GM23338 (cell line): ENCODE results near the gene RABL6. TPM values are rescaled to one million over a fixed set of nuclear protein-coding genes. Genes with fewer than 3 reads are reported as not detected.
"Not testable (repeated sequence)": the region's sequence is repeated elsewhere in the genome, so short reads cannot be mapped to it uniquely, and the experiment has no call there.

Experiments
- ATAC-seq: fragments of 200-7000 bp; cut with Tn5 transposase; 3 replicates; pipeline ENCODE4 v1.9.1; 2020
- DNase-seq: peaks from one replicate; pipeline ENCODE4 v3.0.0-alpha.2; 2015; ENCODE audit warnings: low spot score
- H2AFZ ChIP-seq: fragments of 200-600 bp; sonication (generic); 2 replicates; pipeline ENCODE4 v1.8.0; 2016; ENCODE audit warnings: antibody characterized with exemption, mild to moderate bottlenecking, moderate library complexity
- H3F3A ChIP-seq: fragments of 200-600 bp; sonication (generic); replicated peaks from 2 replicates; pipeline ENCODE4 v1.8.0; 2017; ENCODE audit warnings: antibody characterized with exemption, mixed run types, low read depth
- H3K27ac ChIP-seq: fragments of 200-600 bp; sonication (generic); 2 replicates; pipeline ENCODE4 v1.6.1; 2016; ENCODE audit warnings: low read depth
- H3K27me3 ChIP-seq: fragments of 200-600 bp; sonication (generic); 2 replicates; pipeline ENCODE4 v1.8.0; 2016; ENCODE audit warnings: mild to moderate bottlenecking, mixed run types, moderate library complexity; ENCODE audit not compliant: insufficient read depth
- H3K36me3 ChIP-seq: fragments of 200-600 bp; sonication (generic); 2 replicates; pipeline ENCODE4 v1.8.0; 2016; ENCODE audit warnings: mild to moderate bottlenecking; ENCODE audit not compliant: insufficient read depth
- H3K4me1 ChIP-seq: fragments of 200-600 bp; sonication (generic); 2 replicates; pipeline ENCODE4 v1.8.0; 2016; ENCODE audit warnings: mild to moderate bottlenecking, moderate library complexity; ENCODE audit not compliant: insufficient read depth
- H3K4me2 ChIP-seq: fragments of 200-600 bp; sonication (generic); 2 replicates; pipeline ENCODE4 v1.7.1; 2017; ENCODE audit warnings: mixed run types
- H3K4me3 ChIP-seq: fragments of 200-600 bp; sonication (generic); 2 replicates; pipeline ENCODE4 v1.6.1; 2016; ENCODE audit warnings: mixed run types
- H3K79me2 ChIP-seq: fragments of 200-600 bp; sonication (generic); replicated peaks from 2 replicates; pipeline ENCODE4 v1.8.0; 2017; ENCODE audit warnings: mild to moderate bottlenecking; ENCODE audit not compliant: insufficient read depth
- H3K9me2 ChIP-seq: fragments of 200-600 bp; sonication (generic); 2 replicates; pipeline ENCODE4 v1.8.0; 2017; ENCODE audit not compliant: insufficient read depth
- H4K20me1 ChIP-seq: fragments of 200-600 bp; sonication (generic); replicated peaks from 2 replicates; pipeline ENCODE4 v1.8.0; 2017; ENCODE audit warnings: mild to moderate bottlenecking; ENCODE audit not compliant: insufficient read depth
- H3K27ac Mint-ChIP-seq: 2 replicates; pipeline ENCODE4 v1.8.0; 2020; ENCODE audit warnings: inconsistent platforms, mild to moderate bottlenecking, moderate library complexity, mixed read lengths
- H3K27me3 Mint-ChIP-seq: 3 replicates; pipeline ENCODE4 v1.8.0; 2022; ENCODE audit warnings: low read depth, mild to moderate bottlenecking, moderate library complexity, mixed read lengths, inconsistent platforms; ENCODE audit not compliant: insufficient read depth, poor library complexity
- H3K36me3 Mint-ChIP-seq: 3 replicates; pipeline ENCODE4 v1.8.0; 2021; ENCODE audit warnings: low read depth, mild to moderate bottlenecking, inconsistent platforms, moderate library complexity, mixed read lengths
- H3K4me1 Mint-ChIP-seq: 3 replicates; pipeline ENCODE4 v1.8.0; 2020; ENCODE audit warnings: mild to moderate bottlenecking, inconsistent platforms, mixed read lengths
- H3K4me3 Mint-ChIP-seq: 3 replicates; pipeline ENCODE4 v1.8.0; 2021; ENCODE audit warnings: moderate library complexity, mild to moderate bottlenecking, inconsistent platforms, mixed read lengths
- H3K9me3 Mint-ChIP-seq: 3 replicates; pipeline ENCODE4 v1.8.0; 2020; ENCODE audit warnings: moderate library complexity, mild to moderate bottlenecking, inconsistent platforms, mixed read lengths
- POLR2AphosphoS5 ChIP-seq: IDR thresholded peaks from 2 replicates; pipeline ENCODE4 v1.6.1; 2016; ENCODE audit warnings: antibody characterized with exemption, low read depth
- polyA plus RNA-seq: library from polyadenylated mRNA; unstranded; fragments of >200 nt; fragmentation: Nextera tagmentation; extraction: Ambion mirVana; gene quantifications from 2 replicates; pipeline ENCODE4 v1.2.1, GENCODE V29; 2016
- total RNA-seq: library from RNA; depleted of rRNA; stranded (reverse); fragments of >200 nt; shearing (Covaris generic); gene quantifications from 2 replicates; pipeline ENCODE4 v1.2.3, GENCODE V29; 2014
- TF ChIP-seq, protein P1 (sequence below), 2 experiments: fragments of 200-600 bp in 1 of 2; sonication (generic) in 1 of 2; conservative IDR thresholded peaks; 2 replicates each; pipeline versions ENCODE4 v1.5.1 to v1.6.1; 2016 to 2017; ENCODE audit warnings: antibody characterized with exemption in 2 of 2, low read depth in 2 of 2, mild to moderate bottlenecking in 2 of 2, moderate library complexity in 1 of 2

The RABL6 gene
- total and polyA plus RNA-seq, 2 experiments from 2014 or later, result 59.1 to 127 TPM

DNA sequence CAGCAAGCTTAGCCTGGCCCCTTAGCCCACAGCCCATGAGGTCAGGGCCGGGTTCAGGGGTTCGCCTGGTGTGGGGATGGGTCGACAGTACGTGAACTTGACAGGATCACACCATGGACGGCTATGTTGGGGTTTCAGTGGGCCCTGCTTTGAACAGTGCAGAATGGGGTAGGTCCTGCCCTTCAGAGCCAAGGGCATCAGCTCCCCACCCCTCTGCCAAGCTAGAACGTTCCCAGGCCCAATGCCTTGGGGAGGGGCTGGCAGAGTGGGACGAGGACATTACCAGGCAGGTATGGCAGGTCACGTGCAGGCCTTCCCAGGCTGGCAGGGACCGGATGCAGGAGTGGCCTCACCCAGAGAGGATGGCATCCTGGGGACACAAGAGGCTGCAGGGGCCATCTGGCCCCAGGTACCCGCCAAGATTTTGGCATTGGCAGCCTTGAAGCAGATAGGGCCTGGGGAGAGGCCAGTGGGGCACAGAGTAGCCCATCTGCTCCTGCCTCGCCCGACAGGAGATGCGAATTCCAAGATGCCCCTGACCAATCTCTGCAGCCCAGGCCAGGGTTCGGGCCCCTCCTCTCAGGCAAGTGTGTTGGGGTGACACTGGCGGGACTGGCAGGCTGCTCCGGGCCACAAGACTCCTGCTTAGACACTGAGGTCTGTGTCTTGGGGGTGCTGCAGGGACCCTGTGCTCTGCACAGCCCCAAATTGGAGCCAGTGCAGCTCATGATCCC is 34.1 kb downstream of the RABL6 start:
- Histone ChIP-seq H3K27me3 (peaks cover 13% of the 10 kb centered on the region), H3K4me1 (peaks cover 15% of the 10 kb centered on the region; the same call in 1 of the 2 replicates), H3K4me3 (peak overlapping the region; percentile 46; the same call in 1 of the 2 replicates), H3K4me2 (peak overlapping the region; percentile 73; the same call in 1 of the 2 replicates)
- H3K36me3 ChIP-seq, H3K9me2 ChIP-seq, DNase-seq, H3K27ac ChIP-seq, H2AFZ ChIP-seq, H3K79me2 ChIP-seq, H3K27ac Mint-ChIP-seq, H3F3A ChIP-seq, H4K20me1 ChIP-seq, H3K9me3 Mint-ChIP-seq: not testable (repeated sequence)
- ATAC-seq, result peak; percentile 1
- H3K27me3 Mint-ChIP-seq, result peaks cover 43% of the 10 kb centered on the region
- peak; percentile 29 for TF ChIP-seq POLR2AphosphoS5
- H3K4me1 Mint-ChIP-seq, result peaks cover 26% of the 10 kb centered on the region
- H3K4me3 Mint-ChIP-seq, result peak overlapping the region; percentile 45; the same call in 2 of the 3 replicates
- peaks cover 12% of the 10 kb centered on the region for H3K36me3 Mint-ChIP-seq

DNA sequence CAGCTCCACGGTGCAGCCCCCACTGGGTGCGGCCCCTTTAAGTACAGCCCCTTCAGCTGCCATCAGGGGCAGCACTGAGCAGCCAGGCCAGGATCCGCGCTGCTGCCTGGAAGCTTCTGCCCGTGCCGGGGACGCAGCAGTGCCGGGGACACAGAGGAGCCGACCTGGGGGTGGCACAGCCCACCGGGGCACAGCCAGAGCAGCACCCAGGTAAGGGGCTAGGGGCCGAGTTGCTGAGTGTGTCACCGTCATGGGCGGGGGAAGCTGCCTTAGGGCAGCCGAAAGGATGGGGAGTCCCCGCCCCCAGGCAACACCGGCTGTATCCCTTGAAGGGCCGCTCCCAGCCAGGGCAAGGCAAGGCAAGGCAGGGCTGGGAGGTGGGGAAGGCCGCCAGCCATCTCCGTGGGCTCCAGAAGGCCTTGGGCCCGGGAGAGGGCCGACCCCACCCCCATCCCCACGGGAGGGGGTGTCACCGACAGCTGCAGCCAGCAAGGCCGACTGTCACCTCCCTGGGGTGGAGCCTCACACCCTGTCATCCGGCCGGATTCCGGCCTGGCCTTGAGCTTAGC is 34.7 kb downstream of the RABL6 start, which contains the start of gene AJM1:
AJM1 (plus strand) TSS at position 99 of the 569 bp plus-strand sequence. CDS start 1,937 bp downstream, outside the sequence.
- TF ChIP-seq, protein P1, sequence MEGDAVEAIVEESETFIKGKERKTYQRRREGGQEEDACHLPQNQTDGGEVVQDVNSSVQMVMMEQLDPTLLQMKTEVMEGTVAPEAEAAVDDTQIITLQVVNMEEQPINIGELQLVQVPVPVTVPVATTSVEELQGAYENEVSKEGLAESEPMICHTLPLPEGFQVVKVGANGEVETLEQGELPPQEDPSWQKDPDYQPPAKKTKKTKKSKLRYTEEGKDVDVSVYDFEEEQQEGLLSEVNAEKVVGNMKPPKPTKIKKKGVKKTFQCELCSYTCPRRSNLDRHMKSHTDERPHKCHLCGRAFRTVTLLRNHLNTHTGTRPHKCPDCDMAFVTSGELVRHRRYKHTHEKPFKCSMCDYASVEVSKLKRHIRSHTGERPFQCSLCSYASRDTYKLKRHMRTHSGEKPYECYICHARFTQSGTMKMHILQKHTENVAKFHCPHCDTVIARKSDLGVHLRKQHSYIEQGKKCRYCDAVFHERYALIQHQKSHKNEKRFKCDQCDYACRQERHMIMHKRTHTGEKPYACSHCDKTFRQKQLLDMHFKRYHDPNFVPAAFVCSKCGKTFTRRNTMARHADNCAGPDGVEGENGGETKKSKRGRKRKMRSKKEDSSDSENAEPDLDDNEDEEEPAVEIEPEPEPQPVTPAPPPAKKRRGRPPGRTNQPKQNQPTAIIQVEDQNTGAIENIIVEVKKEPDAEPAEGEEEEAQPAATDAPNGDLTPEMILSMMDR (conservative IDR thresholded peaks at IDR 0.05; ENCODE audit: low read depth in 2 of 2), result peak; percentile 63 to 77
- Mint-ChIP-seq H3K4me3 (peak within 1 kb of the TSS; percentile 45; the same call in 2 of the 3 replicates), H3K4me1 (peaks cover 26% of the 10 kb centered on the region), H3K36me3 (peaks cover 12% of the 10 kb centered on the region), H3K27ac (0 out of 2 replicates have a peak within 1 kb of the TSS, but pooled peaks have one; percentile 65), H3K27me3 (peaks cover 48% of the 10 kb centered on the region)
- H3K79me2 ChIP-seq, H2AFZ ChIP-seq, H3K36me3 ChIP-seq, H3K9me3 Mint-ChIP-seq, H3K9me2 ChIP-seq, H3F3A ChIP-seq, H4K20me1 ChIP-seq, H3K27ac ChIP-seq: not testable (repeated sequence)
- H3K27me3 ChIP-seq, result peaks cover 13% of the 10 kb centered on the region
- H3K4me2 ChIP-seq, result peak within 1 kb of the TSS; percentile 73
- H3K4me1 ChIP-seq, result peaks cover 15% of the 10 kb centered on the region; the same call in 1 of the 2 replicates
- DNase-seq (peak; percentile 87), ATAC-seq (peak; percentile 57)
- H3K4me3 ChIP-seq, result peak within 1 kb of the TSS; percentile 46; the same call in 1 of the 2 replicates

DNA sequence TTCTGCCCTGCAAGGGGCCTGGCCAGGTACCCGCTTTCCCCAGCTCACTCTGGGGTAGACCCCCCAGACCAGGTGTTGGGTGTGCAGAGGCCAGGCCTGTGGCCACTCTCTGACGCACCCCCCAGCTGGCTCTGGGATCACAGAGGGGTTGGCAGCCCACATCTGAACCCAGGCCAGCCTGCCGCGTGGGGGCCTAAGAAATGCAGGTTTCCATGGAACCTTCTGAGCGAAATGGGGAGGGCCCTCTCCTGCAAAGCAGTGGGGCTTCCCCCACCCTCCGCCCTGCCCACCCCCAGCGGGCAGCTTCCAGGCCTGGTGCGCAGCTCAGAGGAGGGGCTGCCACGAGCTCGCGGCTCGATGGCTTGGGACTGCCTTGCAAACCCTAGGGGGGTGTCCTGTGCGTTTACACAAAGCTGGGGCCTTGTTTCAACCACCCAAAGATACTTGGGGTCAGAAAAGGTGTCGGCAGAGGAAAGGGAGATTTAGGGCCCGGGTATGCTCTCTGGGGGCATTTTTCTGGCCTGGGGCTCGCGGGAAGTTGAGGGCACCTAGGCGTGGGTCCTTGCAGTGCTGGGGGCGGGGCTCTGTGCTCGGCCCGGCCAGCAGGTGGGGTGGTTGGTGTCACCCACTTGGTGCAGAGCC is 35.5 kb downstream of the RABL6 start:
- ATAC-seq, H3K9me2 ChIP-seq, H3K36me3 ChIP-seq, H3F3A ChIP-seq, DNase-seq, H3K4me2 ChIP-seq, H3K79me2 ChIP-seq, H3K9me3 Mint-ChIP-seq, H4K20me1 ChIP-seq, H3K27ac Mint-ChIP-seq, H2AFZ ChIP-seq, H3K27ac ChIP-seq: not testable (repeated sequence)
- Histone ChIP-seq H3K4me1 (peaks cover 15% of the 10 kb centered on the region; the same call in 1 of the 2 replicates), H3K27me3 (peaks cover 13% of the 10 kb centered on the region), H3K4me3 (peak overlapping the region; percentile 46; the same call in 1 of the 2 replicates)
- Mint-ChIP-seq H3K4me1 (peaks cover 26% of the 10 kb centered on the region), H3K36me3 (peaks cover 11% of the 10 kb centered on the region), H3K4me3 (peak overlapping the region; percentile 54), H3K27me3 (peaks cover 52% of the 10 kb centered on the region)
